Measurements from ENCODE around the gene ANKRD1.

- TF ChIP-seq CTCF (IDR thresholded peaks at IDR 0.05 in 4 of 5, conservative IDR thresholded peaks at IDR 0.05 in 1 of 5) = no peak
- TF ChIP-seq POLR2A (IDR thresholded peaks at IDR 0.05) = no peak
Observed at GRCh38 chr10:90887555-90887954, 33.3 kb downstream of the ANKRD1 start.
